Activated CD4-positive, CD25-positive, alpha-beta regulatory T cell treated with anti-CD3 and anti-CD28 coated beads, Interleukin-2, amount 50 U/mL, for 72 hours (primary cell): ENCODE data around the gene CCDC57.
"Not testable (repeated sequence)": the region's sequence is repeated elsewhere in the genome, so short reads cannot be mapped to it uniquely, and the experiment has no call there.

Source experiments
- DNase-seq: peaks from one replicate; pipeline ENCODE4 v3.0.0; 2021

CCDC57 gene

DNA sequence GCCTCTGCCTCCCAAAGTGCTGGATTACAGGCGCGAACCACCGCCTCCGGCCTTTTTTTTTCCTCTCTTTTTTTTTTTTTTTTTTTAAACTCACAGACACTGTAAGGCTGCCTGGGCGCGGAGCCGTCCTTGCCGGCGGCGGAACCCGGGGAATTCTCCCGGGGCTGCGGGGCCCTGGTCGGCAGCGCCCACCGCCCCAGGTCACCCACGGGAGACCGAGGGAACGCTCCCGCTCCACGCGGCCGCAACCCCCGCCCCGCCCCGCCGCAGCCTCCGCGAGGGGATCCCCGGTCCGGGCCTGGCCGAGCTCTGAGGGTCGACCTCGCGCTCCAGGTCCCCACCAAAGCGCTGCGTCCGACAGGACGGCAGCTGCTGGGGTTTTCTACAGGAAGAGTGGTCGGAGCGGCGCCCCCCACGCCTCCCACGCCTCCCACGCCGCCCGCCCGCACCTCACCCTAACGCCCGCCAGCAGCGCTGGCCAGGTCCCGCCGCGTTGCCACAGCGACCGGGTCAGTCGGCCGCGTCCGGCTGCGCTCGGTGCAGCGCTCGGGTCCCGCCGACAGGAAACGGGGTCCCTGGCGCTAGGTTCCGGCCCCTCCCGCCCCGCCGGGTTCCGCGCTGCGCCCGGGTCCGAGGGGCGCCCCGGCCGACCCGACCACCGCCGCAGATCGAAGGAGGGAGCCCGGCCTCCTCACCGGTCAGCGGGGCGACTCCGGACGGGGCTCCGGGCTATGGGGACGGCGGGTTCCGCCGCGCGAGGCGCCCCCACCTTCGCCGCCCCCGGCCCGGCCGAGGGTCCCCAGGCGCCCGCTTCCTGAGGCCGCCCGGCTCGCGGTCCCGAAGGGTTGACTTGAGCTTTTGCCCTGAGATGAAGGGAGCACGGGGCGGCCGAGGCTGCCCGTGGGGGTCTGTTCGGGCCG lies at the start of gene CCDC57:
Gene CCDC57 (minus strand): TSS at position 512 of the 920 bp plus-strand sequence. CDS start 10,898 bp downstream, outside the sequence.
- DNase-seq: peak; percentile 74

GRCh38 chr17:82262344-82262743 lies 49.7 kb upstream of the CCDC57 start:
- no peak for DNase-seq

DNA sequence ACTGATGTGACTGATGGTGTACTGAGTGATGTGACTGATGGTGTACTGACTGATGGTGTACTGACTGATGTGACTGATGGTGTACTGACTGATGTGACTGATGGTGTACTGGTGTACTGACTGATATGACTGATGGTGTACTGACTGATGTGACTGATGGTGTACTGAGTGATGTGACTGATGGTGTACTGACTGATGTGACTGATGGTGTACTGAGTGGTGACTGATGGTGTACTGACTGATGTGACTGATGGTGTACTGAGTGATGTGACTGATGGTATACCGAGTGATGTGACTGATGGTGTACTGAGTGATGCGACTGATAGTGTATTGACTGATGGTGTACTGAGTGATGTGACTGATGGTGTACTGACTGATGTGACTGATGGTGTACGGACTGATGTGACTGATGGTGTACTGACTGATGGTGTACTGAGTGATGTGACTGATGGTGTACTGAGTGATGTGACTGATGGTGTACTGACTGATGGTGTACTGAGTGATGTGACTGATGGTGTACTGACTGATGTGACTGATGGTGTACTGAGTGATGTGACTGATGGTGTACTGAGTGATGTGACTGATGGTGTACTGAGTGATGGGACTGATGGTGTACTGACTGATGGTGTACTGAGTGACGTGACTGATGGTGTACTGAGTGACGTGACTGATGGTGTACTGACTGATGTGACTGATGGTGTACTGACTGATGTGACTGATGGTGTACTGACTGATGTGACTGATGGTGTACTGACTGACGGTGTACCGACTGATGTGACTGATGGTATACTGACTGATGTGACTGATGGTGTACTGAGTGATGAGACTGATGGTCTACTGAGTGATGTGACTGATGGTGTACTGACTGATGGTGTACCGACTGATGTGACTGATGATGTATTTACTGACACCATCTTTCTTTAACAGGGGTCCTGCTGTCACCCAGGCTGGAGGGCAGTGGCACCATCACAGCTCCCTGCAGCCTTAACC lies 47.6 kb upstream of the CCDC57 start:
- not testable (repeated sequence) for DNase-seq

DNA sequence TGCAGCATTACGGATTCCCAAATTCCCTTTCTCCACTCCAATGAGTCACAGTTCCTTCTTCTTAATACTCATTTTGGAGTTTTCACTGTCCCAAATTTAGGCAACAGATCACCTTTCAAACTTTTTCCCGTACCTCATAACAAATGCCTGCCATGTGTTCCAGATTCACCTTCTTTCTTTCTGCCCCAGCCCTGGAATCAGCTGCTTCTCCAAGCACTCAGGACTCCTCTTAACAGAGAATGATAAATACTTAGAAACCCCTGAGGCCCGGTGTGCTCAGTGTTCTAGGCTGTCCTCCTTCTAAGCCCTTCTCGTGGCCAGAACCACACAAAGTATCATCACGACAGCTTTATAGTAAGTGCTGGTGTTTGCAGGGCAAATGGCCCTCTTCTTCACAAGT lies 45.9 kb upstream of the CCDC57 start:
- DNase-seq: no peak

- no peak for DNase-seq
Observed at GRCh38 chr17:82257473-82257872, 44.8 kb upstream of the CCDC57 start.

DNA sequence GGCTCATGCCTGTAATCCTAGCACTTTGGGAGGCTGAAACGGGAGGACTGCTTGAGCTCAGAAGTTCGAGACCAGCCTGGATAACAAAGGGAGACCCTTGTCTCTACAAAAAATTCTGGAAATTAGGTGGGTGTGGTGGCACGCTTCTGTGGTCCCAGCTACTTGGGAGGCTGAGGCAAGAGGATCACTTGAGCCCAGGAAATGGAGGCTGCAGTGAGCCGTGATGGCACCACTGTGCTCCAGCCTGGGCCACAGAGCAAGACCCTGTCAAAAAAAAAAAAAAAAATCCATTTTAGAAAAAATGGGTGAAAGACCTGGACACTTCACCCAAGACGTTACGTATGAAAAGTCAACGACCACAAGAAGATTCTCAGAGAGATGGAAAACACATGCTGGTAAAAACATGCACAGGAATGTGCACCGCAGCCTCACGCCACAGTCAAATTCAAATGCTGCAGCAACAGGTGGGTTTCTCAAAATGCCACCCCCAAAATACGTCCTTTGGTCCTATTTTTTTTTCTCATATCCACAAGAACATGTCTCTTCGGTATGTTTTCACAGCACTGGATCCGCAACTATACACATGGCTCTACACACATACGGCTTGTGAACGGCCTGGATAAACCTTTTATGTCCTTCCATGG lies 43.7 kb upstream of the CCDC57 start:
- no peak for DNase-seq

DNA sequence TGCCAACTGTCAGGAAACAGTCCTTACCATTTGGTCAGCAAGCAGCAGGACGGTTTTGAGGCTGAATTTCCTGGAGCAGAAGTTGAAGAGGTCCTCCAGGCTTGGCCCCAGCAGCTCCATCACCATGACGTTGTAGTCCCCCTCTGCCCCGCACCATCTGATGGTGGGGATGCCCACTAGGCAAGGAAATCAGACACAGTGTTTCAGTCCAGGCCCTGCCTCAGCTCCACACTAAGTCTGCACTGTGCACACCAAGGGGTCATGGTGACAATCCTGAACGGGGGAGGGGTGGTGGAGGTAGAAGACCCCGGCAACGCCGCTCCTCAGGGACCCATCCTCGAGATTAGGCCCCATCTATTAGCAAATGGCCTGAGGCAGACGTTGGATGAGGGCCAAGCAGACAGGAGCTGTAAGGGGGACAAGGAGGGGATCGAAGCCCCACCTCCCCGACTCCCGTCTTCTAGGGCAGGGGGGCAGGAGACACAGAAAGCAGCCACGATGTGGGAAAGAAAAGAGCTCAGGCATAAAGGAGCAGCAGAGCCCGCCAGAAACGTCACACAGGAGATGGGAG lies 42.8 kb upstream of the CCDC57 start:
- no peak for DNase-seq

GRCh38 chr17:82254746-82255145 lies 42.1 kb upstream of the CCDC57 start:
- DNase-seq: not testable (repeated sequence)

DNA sequence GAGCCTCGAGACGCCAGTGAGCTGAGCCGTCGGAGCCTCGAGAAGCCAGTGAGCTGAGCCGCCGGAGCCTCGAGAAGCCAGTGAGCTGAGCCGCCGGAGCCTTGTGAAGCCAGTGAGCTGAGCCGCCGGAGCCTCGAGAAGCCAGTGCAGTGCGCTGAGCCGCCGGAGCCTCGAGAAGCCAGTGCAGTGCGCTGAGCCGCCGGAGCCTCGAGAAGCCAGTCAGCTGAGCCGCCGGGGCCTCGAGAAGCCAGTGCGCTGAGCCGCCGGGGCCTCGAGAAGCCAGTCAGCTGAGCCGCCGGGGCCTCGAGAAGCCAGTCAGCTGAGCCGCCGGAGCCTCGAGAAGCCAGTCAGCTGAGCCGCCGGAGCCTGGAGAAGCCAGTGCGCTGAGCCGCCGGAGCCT lies 41.5 kb upstream of the CCDC57 start:
- DNase-seq: not testable (repeated sequence)

- DNase-seq: no peak
Observed at GRCh38 chr17:82253179-82253544, 40.5 kb upstream of the CCDC57 start.

- no peak for DNase-seq
Observed at GRCh38 chr17:82252511-82253178, 40.0 kb upstream of the CCDC57 start.

- DNase-seq: no peak
Observed at GRCh38 chr17:82250868-82251500, 38.3 kb upstream of the CCDC57 start.

- no peak for DNase-seq
Observed at GRCh38 chr17:82249896-82250581, 37.4 kb upstream of the CCDC57 start.

- no peak for DNase-seq
Observed at GRCh38 chr17:82248815-82249674, 36.4 kb upstream of the CCDC57 start.

DNA sequence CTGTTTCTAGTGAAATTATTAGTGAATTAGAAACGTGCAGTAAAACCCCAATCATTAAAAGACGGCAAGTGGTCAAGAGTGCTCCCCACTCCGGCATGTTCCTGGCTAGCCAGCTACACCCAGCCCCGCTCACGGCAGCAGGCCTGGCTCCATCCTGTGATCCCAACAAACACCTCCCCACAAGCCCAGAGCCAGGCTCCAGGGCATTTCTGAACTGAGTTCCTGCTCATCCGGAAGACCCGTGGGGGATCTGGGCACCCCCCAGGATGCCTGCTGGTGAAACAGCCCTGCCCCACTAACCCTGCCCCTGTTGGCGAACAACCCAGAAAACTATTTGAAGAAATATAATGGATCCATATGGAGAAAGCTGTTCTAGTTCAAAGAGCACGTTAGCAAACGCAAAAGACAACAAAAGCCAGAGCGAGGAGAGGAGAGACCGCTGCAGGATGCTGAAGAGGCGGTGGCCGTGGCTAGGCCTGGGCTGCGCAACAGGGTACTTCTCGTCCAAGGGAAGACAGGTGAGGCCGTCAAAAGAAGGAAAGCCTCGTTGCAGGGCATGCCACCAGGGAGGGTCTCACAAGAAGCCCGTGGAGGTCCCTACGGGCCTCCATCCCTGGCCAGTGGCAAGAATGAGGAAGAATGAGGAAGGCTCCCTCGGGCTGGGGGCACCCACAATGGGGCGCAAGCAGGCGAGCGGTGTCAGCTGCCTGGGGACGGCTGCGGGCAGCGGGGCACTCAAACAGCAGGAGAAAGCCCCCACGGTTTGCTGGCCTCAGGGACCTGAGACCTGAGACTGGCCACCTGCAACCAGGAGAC lies 35.4 kb upstream of the CCDC57 start:
- no peak for DNase-seq

DNA sequence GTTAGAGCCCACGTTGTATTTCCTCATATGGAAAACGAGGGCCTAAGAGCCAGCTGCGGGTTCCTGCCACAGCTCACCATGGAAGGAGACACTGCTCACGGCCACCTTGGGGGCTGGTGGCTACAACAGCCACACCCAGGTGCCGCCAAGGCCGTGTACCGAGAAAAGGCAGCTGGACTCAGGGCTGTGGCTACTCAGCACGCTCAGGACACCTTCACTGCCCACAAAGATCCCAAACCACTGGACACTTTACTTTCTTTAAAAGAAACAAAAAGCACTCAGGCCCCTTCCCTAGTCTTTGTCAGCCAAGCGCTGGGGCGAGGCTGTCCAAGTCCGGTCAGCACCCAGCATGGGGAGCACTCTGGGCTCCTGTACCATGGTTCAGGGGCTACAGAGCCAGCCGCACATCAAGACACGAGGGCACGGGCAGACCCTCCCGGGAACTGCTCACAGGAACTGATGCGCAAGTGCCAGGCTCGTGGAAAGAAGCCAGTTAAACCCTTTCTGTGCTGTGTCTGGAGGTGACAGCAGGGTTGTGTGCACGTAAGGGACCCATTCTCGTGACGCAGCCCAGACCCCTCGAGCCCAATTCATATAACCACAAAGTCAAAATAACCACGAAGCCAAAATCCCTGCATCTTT lies 34.7 kb upstream of the CCDC57 start:
- no peak for DNase-seq

GRCh38 chr17:82246365-82247181 lies 33.9 kb upstream of the CCDC57 start:
- DNase-seq: no peak

GRCh38 chr17:82246040-82246364 lies 33.4 kb upstream of the CCDC57 start:
- DNase-seq: no peak
